ENCODE measurements around the gene VPS37C.

The VPS37C gene

DNA sequence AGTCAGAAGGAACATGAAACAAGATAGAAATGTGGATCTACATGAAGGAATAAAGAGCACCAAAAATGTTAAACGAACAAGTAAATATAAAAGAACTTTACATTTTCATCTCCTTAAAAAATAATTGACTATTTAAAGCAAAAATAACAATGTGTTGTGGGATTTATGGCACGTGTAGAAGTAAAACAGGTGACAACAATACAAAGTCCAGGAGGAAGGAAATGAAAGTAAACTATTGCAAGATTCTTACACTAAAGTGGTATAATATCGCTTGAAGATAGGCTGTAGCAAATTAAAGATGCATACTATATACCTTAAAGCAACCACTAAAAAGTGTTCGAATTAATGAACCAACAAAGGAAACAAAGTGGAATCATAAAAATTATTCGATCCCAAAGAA, 5.5 kb downstream of the VPS37C start:
- in situ Hi-C loops (cut with HindIII; ENCODE audit: low sequenced_read_pairs) = no loop called here

DNA sequence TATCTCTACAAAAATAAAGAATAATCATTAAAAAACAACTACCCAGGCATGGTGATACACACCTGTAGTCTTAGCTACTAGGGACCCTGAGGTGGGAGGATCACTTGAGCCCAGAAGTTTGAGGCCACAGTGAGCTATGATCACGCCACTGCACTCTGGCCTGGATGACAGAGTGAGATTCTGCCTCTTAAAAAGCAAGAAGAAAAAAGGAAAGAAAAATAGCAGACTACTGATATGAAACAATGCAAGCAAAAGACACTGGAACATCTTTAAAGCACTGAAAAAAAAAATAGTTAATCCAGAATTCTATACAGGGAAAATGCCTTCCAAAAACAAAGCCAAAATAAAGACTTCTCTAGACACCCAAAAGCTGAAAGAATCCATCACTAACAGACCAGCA, 5.9 kb downstream of the VPS37C start:
- in situ Hi-C loops (cut with HindIII; ENCODE audit: low sequenced_read_pairs) = no loop called here

DNA sequence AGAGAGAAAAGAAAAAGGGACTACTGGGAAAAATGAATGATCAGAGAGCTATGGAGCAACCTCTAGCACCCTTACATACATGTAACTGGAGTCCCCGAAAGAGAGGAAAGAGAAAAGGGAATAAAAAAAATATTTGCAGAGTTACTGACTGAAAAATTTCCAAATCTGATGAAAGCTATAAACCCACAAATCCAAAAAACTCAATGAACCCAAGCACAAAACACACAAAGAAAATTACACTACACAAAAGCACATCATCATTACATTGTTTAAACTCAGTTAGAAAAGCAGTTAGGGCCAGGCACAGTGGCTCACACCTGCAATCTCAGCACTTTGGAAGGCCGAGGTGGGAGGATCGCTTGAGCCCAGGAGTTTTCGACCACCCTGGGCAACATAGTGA, 6.7 kb downstream of the VPS37C start:
- in situ Hi-C loops (cut with HindIII; ENCODE audit: low sequenced_read_pairs) = no loop called here

DNA sequence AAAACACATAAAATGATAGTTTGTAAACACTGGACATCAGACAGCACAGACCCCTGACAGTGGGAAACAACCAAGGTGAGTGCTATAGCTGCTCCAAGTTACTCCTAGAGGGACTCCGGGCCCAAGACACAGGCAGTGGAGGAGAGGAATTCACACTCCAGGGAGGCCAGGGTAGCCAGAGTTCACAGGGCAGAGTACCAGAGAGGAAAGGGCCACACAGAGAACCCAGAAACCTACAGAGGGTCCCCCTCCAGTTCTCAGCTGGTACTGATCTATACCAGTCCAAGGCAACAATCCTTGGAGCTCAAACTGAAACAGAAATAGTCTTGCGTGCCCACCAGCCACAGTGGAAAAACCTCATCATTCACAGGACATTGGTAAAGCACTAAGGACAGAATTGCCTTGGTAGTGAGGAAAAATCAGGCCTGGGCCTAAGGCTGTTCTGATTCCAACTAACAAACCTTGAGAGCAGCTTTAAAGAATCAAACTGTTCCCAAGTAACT, 7.6 kb downstream of the VPS37C start:
- in situ Hi-C loops (cut with HindIII; ENCODE audit: low sequenced_read_pairs) = no loop called here

DNA sequence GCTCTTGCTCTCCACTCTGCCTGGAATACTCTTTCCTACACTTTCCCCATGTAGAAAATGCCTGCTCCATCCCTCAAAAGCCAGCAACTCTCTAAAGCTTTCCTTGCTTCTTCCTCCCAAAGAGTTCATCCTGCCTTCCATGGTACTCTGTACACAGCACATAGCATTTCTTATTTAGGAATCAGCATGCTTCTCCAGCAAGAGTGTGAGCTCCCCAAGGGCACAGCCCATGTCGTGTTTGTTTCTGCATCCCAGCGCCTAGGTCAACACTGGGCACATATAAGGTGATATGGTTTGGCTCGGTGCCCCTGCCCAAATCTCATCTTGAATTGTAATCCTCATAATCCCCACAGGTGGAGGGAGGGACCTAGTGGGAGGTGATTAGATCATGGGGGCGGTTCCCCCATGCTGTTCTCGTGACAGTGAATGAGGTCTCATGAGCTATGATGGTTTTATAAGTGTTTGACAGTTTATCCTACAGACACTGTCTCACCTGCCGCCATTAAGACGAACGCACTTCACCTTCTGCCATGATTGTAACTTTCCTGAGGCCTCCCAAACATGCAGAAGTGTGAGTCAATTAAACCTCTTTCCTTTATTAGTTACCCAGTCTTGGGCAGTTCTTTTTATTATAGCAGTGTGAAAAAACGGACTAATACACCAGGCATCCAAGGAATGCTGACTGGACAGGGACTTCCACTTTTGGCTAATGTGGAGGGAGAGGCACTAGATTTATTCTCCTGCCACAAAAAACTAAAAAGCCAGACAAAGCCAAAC, 8.2 kb downstream of the VPS37C start:
- in situ Hi-C loops (cut with HindIII; ENCODE audit: low sequenced_read_pairs) = no loop called here

DNA sequence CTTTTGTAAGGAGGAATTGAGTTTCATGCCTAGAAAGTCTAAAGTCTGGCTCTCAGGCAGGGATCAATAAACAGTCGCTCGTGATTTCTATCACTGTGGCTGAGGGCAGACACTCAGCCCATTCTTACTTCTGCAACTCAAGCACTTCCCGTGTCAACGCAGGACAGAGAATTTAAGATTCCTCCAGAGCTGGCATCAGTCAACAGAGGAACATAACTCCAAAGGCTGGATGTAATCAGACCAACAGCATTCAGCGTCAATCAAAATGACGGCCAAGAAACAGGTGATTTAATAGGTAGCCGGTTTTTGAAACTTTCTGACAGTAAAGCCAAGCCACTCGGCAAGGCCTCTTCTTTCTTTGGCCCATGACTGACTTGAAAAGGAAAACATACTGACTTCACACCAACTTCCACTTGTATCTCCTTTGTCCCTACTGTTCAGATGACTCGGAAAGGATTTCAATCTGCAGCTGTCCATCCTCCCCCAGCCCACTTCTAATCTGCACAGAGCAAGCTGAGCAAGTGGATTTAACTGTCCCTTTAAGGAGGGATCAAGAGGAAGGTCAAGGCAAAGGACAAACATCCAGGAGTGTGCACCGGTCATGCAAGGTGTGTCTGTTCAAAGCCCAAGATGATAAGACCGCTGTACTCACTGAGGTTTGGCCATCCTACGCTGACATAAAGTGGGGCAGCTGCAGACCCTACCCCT, 9.5 kb downstream of the VPS37C start:
- in situ Hi-C loops (cut with HindIII; ENCODE audit: low sequenced_read_pairs) = no loop called here

DNA sequence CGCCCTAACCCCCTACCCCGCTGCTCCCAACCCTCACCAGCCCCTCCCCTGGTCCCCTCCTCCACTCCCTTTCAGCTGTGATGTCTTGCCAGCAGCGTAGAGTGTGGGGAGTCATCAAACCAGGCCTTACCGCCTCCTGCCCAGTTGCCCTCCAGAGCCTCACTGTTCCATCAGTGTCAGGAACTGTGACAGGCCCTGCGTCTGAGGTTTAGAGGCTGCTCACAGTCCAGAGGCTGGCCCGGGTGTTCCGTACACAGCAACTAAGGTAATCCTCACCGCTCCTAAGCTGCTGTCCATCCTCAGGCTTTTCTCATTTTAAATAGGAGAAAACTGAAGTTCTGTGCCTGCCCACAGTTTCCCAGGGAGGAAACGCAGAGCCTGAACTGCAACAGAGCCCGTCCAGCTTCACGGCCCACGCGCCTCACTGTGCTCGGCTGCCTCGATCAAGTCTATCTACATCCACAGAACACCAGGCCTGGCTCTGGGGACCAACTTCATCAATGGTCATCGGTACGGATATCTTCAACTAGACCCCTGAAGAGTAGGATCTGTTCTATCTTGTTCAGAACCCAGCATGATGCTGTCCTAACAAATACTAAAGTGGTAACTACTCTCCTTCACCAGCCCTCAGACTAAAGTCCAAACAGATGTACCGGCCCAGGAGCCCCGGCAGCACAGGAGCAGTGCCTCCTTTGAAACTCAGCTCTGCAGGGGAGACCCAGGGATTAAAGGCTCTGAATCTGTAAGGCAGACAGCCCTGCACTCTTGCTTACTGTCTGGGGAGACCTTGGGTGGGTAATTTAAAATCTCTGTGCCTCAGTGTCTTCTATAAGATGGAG, 10.3 kb downstream of the VPS37C start:
- in situ Hi-C loops (cut with HindIII; ENCODE audit: low sequenced_read_pairs) = no loop called here

DNA sequence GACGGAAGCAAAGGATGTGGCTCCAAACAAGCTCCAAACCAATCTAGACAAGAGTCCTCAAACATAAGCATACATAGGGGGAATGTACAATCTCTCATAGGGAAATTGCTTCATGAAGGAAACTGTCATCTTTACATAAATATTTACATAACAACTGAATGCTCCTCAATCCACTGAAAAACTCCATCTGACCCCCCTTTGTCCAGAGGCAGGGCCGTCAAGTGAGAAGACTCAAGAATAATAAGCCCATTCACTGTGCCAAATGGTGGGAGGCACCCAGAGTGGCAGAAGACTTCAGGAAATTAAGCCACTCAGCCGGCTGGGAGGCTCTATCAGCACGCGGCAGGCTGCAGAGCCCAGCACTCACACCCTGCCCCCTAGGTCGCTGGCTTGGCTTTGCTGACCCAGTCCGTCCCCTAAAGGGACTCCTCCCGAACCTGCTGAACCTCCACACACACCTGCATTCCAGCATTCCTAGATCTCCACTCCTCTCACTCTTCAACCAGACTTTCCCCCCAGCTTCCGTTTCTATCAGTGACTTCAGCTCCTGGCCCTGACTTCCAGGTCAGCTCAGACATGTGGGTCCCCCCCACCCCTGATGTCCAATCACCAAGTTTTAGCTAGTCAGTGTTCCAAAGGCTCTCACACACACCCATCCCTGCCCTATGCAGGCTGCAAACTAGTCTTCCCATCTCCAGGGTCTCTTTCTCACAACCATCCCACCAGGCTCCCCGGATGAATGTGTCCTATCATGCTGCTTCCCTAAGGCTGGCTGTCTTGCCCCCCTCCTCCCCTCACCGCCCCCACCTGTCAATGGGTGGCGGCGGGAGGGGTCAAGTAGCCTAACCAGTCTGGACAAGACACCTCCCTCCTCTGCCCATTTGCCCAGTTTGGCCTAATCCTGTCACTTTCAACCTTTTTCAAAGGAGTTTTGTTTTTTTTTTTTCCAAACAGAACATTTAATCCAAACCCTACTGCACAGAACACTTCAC, 11.3 kb downstream of the VPS37C start:
- in situ Hi-C loops (cut with HindIII; ENCODE audit: low sequenced_read_pairs) = no loop called here

DNA sequence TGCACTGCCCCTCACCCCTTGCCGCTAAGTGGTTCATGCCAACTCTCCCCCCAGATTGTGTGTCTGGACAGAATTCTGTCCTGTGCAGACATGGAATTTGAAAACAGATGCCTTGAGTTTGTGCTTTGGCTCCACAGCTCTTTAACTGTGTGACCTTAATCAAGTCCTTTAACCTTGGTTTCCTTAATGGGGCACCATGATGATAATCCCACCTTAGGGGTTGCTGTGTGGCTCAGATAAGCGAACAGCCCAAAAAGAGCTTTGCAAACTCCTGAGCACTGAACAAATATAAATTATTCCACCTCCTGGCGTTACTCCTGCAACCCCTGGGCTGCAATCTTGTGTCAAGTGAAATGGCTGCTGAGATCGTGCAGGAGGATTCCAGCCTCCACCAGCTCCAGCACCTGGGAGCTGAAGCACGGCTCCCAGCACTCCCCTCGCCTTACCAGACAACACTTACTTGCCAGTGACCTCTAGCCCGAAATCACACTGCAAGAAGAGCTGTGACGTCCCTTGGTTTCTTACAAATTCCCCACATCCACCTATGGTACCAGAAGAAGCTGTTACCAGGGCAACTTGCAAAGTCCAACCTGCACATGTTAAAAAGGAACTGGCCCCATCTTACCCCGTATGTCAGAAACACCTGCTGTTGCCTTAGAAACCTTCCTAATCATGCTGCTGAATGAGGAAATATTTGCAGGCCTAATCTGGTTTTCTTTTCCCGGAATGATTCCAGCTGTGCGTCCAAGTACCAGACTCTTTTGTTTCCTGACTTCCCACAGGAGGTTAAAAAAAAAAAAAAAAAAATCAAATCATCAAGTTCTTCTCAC, 13.2 kb downstream of the VPS37C start:
- in situ Hi-C loops (cut with HindIII; ENCODE audit: low sequenced_read_pairs) = no loop called here

DNA sequence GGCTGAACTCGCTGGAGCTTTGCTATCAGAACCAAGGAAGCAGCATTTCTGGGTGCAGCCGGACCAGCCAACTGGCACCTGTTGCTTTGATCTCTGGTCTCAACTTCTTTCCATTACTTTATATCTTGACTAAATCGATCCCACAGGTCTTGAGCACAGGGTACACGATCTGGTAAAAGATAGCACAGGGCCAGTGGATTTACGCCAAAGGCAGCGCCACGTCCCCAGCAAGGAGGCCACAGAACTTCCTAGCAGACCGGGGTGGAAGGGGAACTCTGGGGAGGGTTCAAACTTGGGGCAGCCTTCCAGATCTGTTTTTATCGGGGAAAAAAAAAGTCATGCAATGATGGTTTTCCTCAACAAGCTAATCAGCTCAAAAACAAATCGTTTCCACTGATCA, 14.0 kb downstream of the VPS37C start:
- in situ Hi-C loops (cut with HindIII; ENCODE audit: low sequenced_read_pairs) = no loop called here

DNA sequence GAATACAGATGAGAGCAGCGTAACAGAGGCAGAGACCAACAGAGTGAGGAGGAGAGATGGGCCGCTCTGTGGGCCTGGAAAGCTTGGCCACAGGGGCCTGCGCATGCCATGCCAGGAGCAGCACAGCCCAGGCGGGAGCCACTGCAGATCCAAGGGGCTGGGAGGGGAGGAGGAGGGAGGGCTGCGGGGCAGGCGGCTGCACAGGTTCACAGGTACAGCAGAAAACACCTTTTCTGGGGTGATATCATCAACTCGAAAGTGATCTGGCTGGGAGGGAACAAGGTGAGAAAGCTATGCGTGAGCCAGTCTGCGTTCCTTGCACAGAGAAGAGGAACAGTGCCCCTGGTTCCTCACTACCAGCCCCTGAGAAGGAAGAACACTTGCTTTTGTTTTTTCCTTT, 14.8 kb downstream of the VPS37C start:
- in situ Hi-C loops (cut with HindIII; ENCODE audit: low sequenced_read_pairs) = no loop called here

DNA sequence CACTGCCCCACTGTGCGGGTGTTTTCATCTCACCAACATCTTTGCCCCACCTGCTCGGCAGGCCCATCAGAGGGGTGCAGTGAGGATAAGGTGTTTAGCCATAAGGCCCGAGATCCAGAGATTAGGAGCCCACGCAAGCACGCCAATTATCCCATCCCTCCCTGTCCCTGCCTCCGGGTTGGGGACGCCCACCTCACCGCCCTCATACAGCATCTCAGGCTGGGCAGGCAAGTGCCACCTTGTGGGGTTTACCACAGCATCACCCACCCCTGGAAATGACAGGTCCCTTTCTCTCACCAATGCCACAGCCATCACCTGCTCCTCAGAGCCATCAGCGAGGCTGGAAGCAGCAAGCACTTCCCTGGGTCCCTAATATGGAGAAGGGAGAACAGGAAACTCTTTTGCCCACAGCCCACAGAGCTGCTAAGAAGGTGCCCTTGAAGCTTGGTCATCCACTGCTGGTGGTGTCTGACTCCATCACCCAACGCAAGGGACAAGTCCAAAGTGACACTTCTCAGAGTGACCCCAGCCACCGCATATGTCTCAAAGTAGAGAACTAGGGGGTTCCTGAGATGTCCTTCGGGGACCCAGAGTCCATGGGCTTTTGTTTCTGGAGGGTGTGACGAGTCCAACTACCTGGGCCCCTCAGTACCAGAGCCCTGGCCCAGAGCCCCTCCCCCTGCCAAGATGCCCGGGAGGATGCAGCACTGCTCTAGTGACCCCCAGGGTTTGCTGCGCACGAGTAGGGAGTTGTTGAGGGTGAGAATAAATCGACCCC, 15.8 kb downstream of the VPS37C start:
- in situ Hi-C loops (cut with HindIII; ENCODE audit: low sequenced_read_pairs) = no loop called here

DNA sequence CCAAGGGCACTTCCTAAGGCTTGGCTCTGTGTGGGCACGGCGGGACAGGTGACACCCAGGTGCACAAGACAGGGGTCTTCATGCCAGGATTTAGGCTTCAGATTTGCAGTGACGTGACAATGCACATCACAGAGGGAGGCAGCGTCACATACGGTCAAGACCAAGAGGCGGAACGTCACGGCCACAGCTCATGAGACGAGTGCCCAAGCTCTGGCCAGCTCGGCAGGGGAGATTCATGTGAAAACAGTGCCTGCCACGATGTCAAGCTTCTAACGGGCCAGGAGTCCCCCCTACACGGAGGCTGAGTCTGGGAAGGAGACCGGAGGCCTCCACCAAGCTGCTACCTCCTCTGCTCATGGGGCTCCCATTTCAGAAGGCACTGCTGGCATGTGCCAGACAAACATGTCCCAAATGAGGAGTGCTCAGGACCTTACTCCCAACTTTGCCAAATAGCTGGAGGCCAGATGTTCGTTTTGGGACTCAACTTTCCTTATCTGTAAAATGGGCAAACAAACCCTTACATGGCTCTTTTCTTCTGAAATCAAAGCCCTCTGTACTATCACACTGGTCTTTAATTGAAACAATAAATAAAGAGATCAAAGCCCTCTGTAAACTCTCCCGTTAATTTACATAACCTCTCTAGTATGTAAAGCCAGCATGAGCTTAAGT, 16.6 kb downstream of the VPS37C start:
- in situ Hi-C loops (cut with HindIII; ENCODE audit: low sequenced_read_pairs) = no loop called here

DNA sequence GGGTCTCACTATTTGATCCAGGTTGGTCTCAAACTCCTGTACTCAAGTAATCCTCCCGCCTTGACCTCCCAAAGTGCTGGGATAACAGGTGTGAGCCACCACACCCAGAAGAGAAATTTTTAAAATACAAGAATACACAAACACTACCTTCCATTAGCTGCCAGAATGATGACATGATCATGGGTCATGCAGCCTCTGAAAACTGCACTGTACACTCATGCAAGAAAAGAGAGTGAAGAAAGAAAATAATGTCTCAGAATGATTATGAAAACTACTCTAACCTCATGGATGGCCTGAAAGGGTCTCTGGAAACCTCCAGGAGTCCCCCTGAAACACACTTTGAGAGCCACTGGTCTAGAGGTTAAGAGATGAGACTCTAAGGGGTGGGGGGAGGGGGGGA, 18.8 kb downstream of the VPS37C start:
- in situ Hi-C loops (cut with HindIII; ENCODE audit: low sequenced_read_pairs) = no loop called here

DNA sequence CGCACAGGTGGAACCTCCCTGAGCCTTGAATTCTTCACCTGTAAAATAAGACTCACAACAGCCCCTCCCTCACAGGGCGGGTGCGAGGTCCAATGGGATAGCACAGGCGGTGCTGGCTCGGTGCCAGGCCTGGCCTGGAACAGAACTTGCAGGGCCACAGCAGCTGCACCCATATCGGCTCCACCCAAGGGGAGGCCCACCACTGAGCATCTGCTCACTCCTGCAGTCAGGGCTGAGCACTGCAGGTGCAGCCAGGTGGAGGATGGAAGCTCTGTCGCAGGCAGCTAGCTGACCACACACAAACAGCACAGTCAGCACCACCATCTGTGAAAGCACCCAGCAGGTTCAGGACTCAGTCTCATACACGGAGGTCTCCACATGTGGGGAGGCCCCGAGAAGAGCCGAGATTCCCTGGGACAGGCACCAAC, 19.6 kb downstream of the VPS37C start:
- in situ Hi-C loops (cut with HindIII; ENCODE audit: low sequenced_read_pairs) = no loop called here

DNA sequence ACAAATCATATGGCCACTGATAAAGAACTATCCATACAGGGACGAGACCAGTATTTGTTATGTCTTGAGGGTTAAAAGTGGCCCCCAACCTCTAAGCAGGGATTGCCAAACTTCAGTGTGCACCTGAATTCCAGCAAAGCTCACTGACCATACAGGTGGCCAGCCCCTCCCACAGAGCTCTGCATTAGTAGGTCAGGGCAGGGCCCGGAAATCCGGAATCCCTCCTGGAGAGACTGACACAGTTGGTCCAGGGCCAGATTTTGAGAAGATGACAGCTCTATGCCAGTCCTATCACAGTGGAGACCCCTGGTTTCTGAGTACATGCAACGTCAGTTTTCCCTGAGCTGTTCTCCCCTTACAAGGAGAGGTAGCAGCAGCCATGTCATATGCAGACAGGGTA, 20.8 kb downstream of the VPS37C start:
- in situ Hi-C loops (cut with HindIII; ENCODE audit: low sequenced_read_pairs) = no loop called here

DNA sequence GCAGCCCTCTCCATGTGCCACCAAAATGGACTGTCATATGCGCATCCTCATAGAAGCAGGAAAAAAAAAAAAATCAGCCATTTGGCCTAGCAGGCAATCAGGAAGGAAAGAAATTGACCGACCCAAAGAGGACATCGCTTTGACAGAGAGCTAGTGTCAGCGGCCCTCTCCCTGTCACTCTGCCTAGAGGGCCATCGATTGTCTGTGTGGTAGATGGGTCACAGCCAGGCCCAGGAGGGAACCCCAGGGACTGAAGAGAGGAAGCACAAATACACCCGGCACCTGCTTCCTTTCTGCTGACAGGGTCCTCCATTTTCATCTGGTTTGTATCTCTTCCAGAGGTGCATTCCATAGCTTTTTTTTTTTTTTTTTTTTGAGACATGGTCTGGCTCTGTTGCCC, 21.8 kb downstream of the VPS37C start:
- in situ Hi-C loops (cut with HindIII; ENCODE audit: low sequenced_read_pairs) = no loop called here

DNA sequence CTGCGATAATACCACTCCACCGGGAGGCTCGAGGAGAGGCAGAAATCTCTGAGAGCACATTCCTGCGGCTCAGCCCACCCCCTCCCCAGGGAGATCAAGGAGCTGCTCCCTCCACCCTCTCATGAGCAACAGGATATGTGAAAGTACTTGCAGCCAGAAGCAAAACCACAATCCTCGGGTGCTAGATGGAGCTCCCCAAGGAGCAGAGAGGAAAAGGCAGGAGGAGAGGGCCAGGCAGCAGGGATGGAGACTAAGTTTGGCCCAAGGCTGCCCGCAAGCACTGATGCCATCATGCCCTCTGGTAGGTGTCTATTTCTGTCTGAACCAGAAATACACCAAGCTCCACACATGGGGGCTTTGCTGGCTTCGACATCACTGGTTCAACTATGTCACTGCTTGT, 22.3 kb downstream of the VPS37C start:
- in situ Hi-C loops (cut with HindIII; ENCODE audit: low sequenced_read_pairs) = no loop called here

Measured in DLD1 (cell line).